ENCODE measurements around the gene CDS2.

Gene CDS2

GRCh38 chr20:5172903-5173463 lies 46.2 kb downstream of the CDS2 start:
- peaks cover under 1% of the 10 kb centered on the region for H3K36me3 Mint-ChIP-seq (ENCODE audit: low read depth)
- no peaks in the 10 kb centered on the region for H3K9me3 Mint-ChIP-seq
- no peak overlapping the region for H3K27ac Mint-ChIP-seq
- H3K4me1 Mint-ChIP-seq (ENCODE audit: low read depth), result peaks cover 13% of the 10 kb centered on the region
- no peak overlapping the region for H3K4me3 Mint-ChIP-seq
- no peaks in the 10 kb centered on the region for H3K27me3 Mint-ChIP-seq (ENCODE audit: low read depth)

- peaks cover 11% of the 10 kb centered on the region for H3K4me1 Mint-ChIP-seq (ENCODE audit: low read depth)
- H3K27ac Mint-ChIP-seq, result no peak overlapping the region
- no peaks in the 10 kb centered on the region for H3K9me3 Mint-ChIP-seq
- H3K27me3 Mint-ChIP-seq (ENCODE audit: low read depth), result no peaks in the 10 kb centered on the region
- H3K36me3 Mint-ChIP-seq (ENCODE audit: low read depth), result peaks cover 6% of the 10 kb centered on the region
- H3K4me3 Mint-ChIP-seq, result no peak overlapping the region
These were observed 46.9 kb downstream of the CDS2 start for GRCh38 chr20:5173751-5174150.

GRCh38 chr20:5177071-5177470 lies 50.3 kb downstream of the CDS2 start:
- H3K9me3 Mint-ChIP-seq, result no peaks in the 10 kb centered on the region
- H3K27me3 Mint-ChIP-seq (ENCODE audit: low read depth), result no peaks in the 10 kb centered on the region
- no peak overlapping the region for H3K4me3 Mint-ChIP-seq
- H3K27ac Mint-ChIP-seq, result no peak overlapping the region
- peaks cover 9% of the 10 kb centered on the region for H3K36me3 Mint-ChIP-seq (ENCODE audit: low read depth)
- H3K4me1 Mint-ChIP-seq (ENCODE audit: low read depth), result peaks cover 2% of the 10 kb centered on the region

- Mint-ChIP-seq H3K36me3 (ENCODE audit: low read depth) (peaks cover 9% of the 10 kb centered on the region), H3K4me3 (no peak overlapping the region), H3K9me3 (no peaks in the 10 kb centered on the region), H3K27ac (no peak overlapping the region), H3K27me3 (ENCODE audit: low read depth) (no peaks in the 10 kb centered on the region), H3K4me1 (ENCODE audit: low read depth) (peaks cover 2% of the 10 kb centered on the region)
These were observed 51.2 kb downstream of the CDS2 start for GRCh38 chr20:5178046-5178445.

- Mint-ChIP-seq H3K36me3 (ENCODE audit: low read depth) (peaks cover 10% of the 10 kb centered on the region), H3K27me3 (ENCODE audit: low read depth) (no peaks in the 10 kb centered on the region), H3K4me1 (ENCODE audit: low read depth) (no peaks in the 10 kb centered on the region), H3K9me3 (no peaks in the 10 kb centered on the region), H3K27ac (no peak overlapping the region), H3K4me3 (no peak overlapping the region)
These were observed 53.6 kb downstream of the CDS2 start for GRCh38 chr20:5180421-5180820.

GRCh38 chr20:5180933-5181332 lies 54.1 kb downstream of the CDS2 start:
- peak overlapping the region; percentile 31 for H3K27ac Mint-ChIP-seq
- H3K4me1 Mint-ChIP-seq (ENCODE audit: low read depth), result no peaks in the 10 kb centered on the region
- H3K4me3 Mint-ChIP-seq, result no peak overlapping the region
- H3K36me3 Mint-ChIP-seq (ENCODE audit: low read depth), result peaks cover 11% of the 10 kb centered on the region
- H3K9me3 Mint-ChIP-seq, result no peaks in the 10 kb centered on the region
- H3K27me3 Mint-ChIP-seq (ENCODE audit: low read depth), result no peaks in the 10 kb centered on the region

GRCh38 chr20:5181492-5181891 lies 54.7 kb downstream of the CDS2 start:
- Mint-ChIP-seq H3K27ac (no peak overlapping the region), H3K4me3 (no peak overlapping the region), H3K4me1 (ENCODE audit: low read depth) (no peaks in the 10 kb centered on the region), H3K36me3 (ENCODE audit: low read depth) (peaks cover 14% of the 10 kb centered on the region), H3K27me3 (ENCODE audit: low read depth) (no peaks in the 10 kb centered on the region), H3K9me3 (no peaks in the 10 kb centered on the region)

- no peaks in the 10 kb centered on the region for H3K9me3 Mint-ChIP-seq
- H3K27ac Mint-ChIP-seq, result no peak overlapping the region
- no peaks in the 10 kb centered on the region for H3K4me1 Mint-ChIP-seq (ENCODE audit: low read depth)
- peaks cover 17% of the 10 kb centered on the region for H3K36me3 Mint-ChIP-seq (ENCODE audit: low read depth)
- H3K4me3 Mint-ChIP-seq, result no peak overlapping the region
- H3K27me3 Mint-ChIP-seq (ENCODE audit: low read depth), result no peaks in the 10 kb centered on the region
These were observed 55.1 kb downstream of the CDS2 start for GRCh38 chr20:5181958-5182357.

GRCh38 chr20:5182615-5183254 lies 55.9 kb downstream of the CDS2 start:
- no peaks in the 10 kb centered on the region for H3K4me1 Mint-ChIP-seq (ENCODE audit: low read depth)
- no peak overlapping the region for H3K27ac Mint-ChIP-seq
- peaks cover 17% of the 10 kb centered on the region for H3K36me3 Mint-ChIP-seq (ENCODE audit: low read depth)
- no peaks in the 10 kb centered on the region for H3K9me3 Mint-ChIP-seq
- H3K27me3 Mint-ChIP-seq (ENCODE audit: low read depth), result no peaks in the 10 kb centered on the region
- H3K4me3 Mint-ChIP-seq, result no peak overlapping the region

- no peak overlapping the region for H3K4me3 Mint-ChIP-seq
- H3K27ac Mint-ChIP-seq, result no peak overlapping the region
- H3K4me1 Mint-ChIP-seq (ENCODE audit: low read depth), result no peaks in the 10 kb centered on the region
- H3K36me3 Mint-ChIP-seq (ENCODE audit: low read depth), result peaks cover 17% of the 10 kb centered on the region
- H3K27me3 Mint-ChIP-seq (ENCODE audit: low read depth), result no peaks in the 10 kb centered on the region
- H3K9me3 Mint-ChIP-seq, result no peaks in the 10 kb centered on the region
These were observed 57.1 kb downstream of the CDS2 start for GRCh38 chr20:5183731-5184474.

GRCh38 chr20:5184684-5185083 lies 57.9 kb downstream of the CDS2 start:
- no peaks in the 10 kb centered on the region for H3K9me3 Mint-ChIP-seq
- no peak overlapping the region for H3K4me3 Mint-ChIP-seq
- no peaks in the 10 kb centered on the region for H3K27me3 Mint-ChIP-seq (ENCODE audit: low read depth)
- no peak overlapping the region for H3K27ac Mint-ChIP-seq
- H3K36me3 Mint-ChIP-seq (ENCODE audit: low read depth), result peaks cover 21% of the 10 kb centered on the region
- H3K4me1 Mint-ChIP-seq (ENCODE audit: low read depth), result no peaks in the 10 kb centered on the region

GRCh38 chr20:5187122-5187521 lies 60.3 kb downstream of the CDS2 start:
- Mint-ChIP-seq H3K9me3 (no peaks in the 10 kb centered on the region), H3K4me1 (ENCODE audit: low read depth) (peaks cover 8% of the 10 kb centered on the region), H3K27ac (no peak overlapping the region), H3K27me3 (ENCODE audit: low read depth) (no peaks in the 10 kb centered on the region), H3K36me3 (ENCODE audit: low read depth) (peaks cover 29% of the 10 kb centered on the region), H3K4me3 (no peak overlapping the region)

GRCh38 chr20:5188736-5189135 lies 61.9 kb downstream of the CDS2 start:
- Mint-ChIP-seq H3K27me3 (ENCODE audit: low read depth) (no peaks in the 10 kb centered on the region), H3K9me3 (no peaks in the 10 kb centered on the region), H3K4me1 (ENCODE audit: low read depth) (peaks cover 18% of the 10 kb centered on the region), H3K27ac (no peak overlapping the region), H3K4me3 (no peak overlapping the region), H3K36me3 (ENCODE audit: low read depth) (peaks cover 29% of the 10 kb centered on the region)

- peaks cover 18% of the 10 kb centered on the region for H3K4me1 Mint-ChIP-seq (ENCODE audit: low read depth)
- no peaks in the 10 kb centered on the region for H3K9me3 Mint-ChIP-seq
- no peak overlapping the region for H3K4me3 Mint-ChIP-seq
- H3K36me3 Mint-ChIP-seq (ENCODE audit: low read depth), result peaks cover 27% of the 10 kb centered on the region
- H3K27ac Mint-ChIP-seq, result no peak overlapping the region
- no peaks in the 10 kb centered on the region for H3K27me3 Mint-ChIP-seq (ENCODE audit: low read depth)
These were observed 63.1 kb downstream of the CDS2 start for GRCh38 chr20:5189917-5190316.

GRCh38 chr20:5190444-5190843 lies 63.6 kb downstream of the CDS2 start:
- H3K9me3 Mint-ChIP-seq, result no peaks in the 10 kb centered on the region
- H3K27me3 Mint-ChIP-seq (ENCODE audit: low read depth), result no peaks in the 10 kb centered on the region
- H3K4me3 Mint-ChIP-seq, result no peak overlapping the region
- H3K4me1 Mint-ChIP-seq (ENCODE audit: low read depth), result peaks cover 18% of the 10 kb centered on the region
- no peak overlapping the region for H3K27ac Mint-ChIP-seq
- H3K36me3 Mint-ChIP-seq (ENCODE audit: low read depth), result peaks cover 27% of the 10 kb centered on the region
